ENCODE data around the gene PRAMEF2.

DNA sequence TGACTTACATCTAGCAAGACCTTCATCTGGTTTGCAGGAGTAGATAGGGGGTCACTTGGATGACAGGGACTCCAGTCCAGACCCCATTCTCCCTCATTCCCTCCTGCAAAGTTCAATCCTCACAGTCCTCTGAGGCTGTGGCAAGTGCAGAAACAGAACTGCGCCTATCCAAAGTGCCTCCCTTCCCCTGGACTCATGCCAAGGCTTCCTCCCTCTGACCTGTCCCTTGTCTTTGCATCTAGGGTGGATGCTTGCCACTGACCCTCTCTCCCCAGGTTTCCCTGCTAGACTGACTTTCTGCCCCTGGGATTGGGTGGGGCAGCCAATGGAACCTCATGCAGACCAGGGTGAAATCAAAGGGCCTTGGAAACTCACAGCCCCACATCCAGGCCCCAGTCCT is 47.0 kb upstream of the PRAMEF2 start:
- TF ChIP-seq, protein P1, sequence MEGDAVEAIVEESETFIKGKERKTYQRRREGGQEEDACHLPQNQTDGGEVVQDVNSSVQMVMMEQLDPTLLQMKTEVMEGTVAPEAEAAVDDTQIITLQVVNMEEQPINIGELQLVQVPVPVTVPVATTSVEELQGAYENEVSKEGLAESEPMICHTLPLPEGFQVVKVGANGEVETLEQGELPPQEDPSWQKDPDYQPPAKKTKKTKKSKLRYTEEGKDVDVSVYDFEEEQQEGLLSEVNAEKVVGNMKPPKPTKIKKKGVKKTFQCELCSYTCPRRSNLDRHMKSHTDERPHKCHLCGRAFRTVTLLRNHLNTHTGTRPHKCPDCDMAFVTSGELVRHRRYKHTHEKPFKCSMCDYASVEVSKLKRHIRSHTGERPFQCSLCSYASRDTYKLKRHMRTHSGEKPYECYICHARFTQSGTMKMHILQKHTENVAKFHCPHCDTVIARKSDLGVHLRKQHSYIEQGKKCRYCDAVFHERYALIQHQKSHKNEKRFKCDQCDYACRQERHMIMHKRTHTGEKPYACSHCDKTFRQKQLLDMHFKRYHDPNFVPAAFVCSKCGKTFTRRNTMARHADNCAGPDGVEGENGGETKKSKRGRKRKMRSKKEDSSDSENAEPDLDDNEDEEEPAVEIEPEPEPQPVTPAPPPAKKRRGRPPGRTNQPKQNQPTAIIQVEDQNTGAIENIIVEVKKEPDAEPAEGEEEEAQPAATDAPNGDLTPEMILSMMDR (optimal IDR thresholded peaks at IDR 0.05 in 1 of 3, IDR thresholded peaks at IDR 0.05 in 1 of 3, conservative IDR thresholded peaks at IDR 0.05 in 1 of 3; ENCODE audit: extremely low read depth in 1 of 3, insufficient read depth in 2 of 3, low read length in 3 of 3), result no peak
- no peak for TF ChIP-seq EZH2 (IDR thresholded peaks at IDR 0.05; ENCODE audit: low read length)

Measured in keratinocyte (primary cell).